Measurements from ENCODE around the gene SPPL3.
"Not testable (repeated sequence)": the region's sequence is repeated elsewhere in the genome, so short reads cannot be mapped to it uniquely, and the experiment has no call there.

Gene SPPL3

GRCh38 chr12:120737557-120738251 is 166.5 kb downstream of the SPPL3 start:
- DNase-seq (ENCODE audit: extremely low spot score, insufficient read length, low read depth) (no peak), FAIRE-seq (no peak)

DNA sequence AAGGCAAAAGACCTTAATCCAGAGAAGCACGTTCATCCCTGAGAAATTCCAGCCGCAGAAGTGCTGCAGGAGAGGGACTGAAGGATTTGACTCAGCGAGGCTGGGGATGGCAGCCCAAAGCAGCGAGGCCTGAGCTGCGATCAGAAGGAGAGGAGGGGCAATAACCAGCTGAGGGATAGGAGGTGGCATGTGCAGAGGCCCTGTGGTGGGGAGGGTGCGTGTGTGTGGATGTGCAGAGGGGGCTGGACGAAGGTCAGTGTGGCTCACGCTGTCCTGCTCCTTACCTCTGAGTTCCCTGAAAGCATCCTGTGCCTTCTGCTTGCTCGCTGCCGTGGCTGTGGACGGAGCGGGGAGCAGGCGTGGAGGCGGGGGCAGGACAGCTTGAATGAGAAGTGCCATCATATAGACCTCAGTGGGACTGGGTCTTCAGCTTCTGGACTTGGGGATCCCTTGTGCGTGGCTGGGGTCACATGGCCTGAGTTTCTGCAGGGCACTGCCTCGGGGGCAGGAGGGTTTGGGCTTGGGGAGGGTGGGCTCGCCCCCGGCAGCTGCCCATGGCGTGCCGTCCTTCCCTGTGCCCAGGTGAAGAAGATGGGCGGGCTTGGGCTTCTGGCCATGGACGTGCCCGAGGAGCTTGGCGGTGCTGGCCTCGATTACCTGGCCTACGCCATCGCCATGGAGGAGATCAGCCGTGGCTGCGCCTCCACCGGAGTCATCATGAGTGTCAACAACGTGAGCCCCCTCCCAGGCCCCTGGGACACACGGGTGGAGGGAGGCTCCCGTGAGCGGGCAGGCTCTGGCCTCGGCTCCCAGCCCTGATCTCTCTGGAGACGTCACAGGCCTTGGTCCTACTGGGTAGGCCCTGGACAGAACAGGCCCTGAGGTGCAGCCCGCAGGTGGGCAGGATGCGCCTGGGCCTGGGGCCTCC is 167.5 kb downstream of the SPPL3 start:
- no peak for FAIRE-seq
- DNase-seq (ENCODE audit: extremely low spot score, insufficient read length, low read depth) = no peak

GRCh38 chr12:120735181-120735580 is 169.0 kb downstream of the SPPL3 start:
- no peak for FAIRE-seq
- no peak for DNase-seq (ENCODE audit: extremely low spot score, insufficient read length, low read depth)

DNA sequence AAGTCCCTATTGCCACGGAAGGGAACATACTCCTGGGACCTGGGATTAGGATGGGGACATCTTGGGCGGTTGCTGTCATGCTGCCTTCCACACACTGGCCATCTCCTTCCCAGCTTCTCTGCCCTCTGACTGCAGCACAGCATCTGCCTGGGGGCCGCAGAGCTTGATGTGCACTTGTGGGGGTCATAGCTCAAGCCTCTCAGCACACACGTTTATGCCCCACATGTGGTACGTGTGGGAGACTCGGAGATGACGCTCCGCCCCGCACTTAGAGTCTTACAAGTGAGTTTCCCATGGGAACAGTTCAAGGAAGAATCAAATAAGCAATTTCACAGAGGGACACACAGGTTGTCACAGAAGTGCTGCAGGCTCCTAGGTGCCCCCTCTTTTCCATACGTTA is 169.9 kb downstream of the SPPL3 start:
- FAIRE-seq (no peak), DNase-seq (ENCODE audit: extremely low spot score, insufficient read length, low read depth) (no peak)

DNA sequence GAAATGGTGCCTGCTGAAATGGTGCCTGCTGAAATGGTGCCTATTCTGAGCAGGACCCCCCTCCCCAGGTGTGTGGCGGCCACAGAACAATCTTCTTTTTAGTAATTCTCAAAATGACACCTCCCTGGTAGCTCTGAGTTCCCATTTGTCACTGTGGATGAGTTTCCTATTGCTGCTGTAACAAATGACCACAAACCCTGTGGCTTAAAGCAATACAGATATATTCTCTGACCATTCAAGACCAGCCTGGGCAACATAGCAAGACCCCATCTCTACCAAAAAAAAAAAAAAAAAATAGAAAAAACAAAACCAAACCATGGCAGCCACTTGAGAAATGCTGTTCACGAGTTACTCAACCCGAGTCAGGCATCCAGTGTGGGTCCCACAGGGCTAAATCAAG is 170.6 kb downstream of the SPPL3 start:
- DNase-seq (ENCODE audit: extremely low spot score, insufficient read length, low read depth) (no peak), FAIRE-seq (no peak)

DNA sequence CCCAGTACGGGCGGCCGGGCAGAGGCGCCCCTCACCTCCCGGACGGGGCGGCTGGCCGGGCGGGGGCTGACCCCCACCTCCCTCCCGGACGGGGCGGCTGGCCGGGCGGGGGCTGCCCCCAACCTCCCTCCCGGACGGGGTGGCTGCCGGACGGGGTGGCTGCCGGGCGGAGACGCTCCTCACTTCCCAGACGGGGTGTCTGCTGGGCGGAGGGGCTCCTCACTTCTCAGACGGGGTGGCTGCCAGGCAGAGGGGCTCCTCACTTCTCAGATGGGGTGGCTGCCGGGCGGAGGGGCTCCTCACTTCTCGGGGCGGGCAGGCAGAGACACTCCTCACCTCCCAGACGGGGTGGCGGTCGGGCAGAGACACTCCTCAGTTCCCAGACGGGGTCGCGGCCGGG is 172.0 kb downstream of the SPPL3 start:
- not testable (repeated sequence) for DNase-seq (ENCODE audit: extremely low spot score, insufficient read length, low read depth); FAIRE-seq

DNA sequence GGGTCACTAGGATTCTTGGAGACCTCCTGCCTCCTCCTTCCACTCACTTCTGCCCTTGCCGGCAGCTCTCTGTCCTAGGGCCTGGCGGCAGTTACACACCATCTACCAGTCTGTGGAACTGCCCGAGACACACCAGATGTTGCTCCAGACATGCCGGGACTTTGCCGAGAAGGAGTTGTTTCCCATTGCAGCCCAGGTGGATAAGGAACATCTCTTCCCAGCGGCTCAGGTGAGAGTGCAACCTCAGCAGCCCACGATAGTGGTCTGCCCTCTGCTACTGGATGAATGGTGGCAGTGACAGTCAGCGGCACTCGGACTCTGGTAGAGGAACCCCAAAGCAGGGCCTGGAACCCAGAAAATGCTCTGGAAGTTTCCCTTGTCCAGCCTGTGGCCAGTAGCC is 177.2 kb downstream of the SPPL3 start:
- FAIRE-seq (no peak), DNase-seq (ENCODE audit: extremely low spot score, insufficient read length, low read depth) (no peak)

DNA sequence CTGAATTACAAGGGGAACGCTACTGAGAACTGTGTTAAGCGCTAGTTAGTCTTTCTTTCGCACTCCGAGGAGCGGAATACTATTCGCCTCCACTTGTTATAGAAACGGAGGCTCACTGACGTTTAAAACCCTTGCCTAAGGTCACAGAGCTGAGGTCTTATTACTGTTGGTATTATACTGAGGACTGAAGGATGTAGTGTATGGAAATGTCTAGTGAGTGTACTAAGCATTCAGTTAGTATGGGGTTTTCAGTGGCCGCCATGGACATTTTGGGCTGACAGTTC is 177.7 kb downstream of the SPPL3 start:
- FAIRE-seq (no peak), DNase-seq (ENCODE audit: extremely low spot score, insufficient read length, low read depth) (no peak)

DNA sequence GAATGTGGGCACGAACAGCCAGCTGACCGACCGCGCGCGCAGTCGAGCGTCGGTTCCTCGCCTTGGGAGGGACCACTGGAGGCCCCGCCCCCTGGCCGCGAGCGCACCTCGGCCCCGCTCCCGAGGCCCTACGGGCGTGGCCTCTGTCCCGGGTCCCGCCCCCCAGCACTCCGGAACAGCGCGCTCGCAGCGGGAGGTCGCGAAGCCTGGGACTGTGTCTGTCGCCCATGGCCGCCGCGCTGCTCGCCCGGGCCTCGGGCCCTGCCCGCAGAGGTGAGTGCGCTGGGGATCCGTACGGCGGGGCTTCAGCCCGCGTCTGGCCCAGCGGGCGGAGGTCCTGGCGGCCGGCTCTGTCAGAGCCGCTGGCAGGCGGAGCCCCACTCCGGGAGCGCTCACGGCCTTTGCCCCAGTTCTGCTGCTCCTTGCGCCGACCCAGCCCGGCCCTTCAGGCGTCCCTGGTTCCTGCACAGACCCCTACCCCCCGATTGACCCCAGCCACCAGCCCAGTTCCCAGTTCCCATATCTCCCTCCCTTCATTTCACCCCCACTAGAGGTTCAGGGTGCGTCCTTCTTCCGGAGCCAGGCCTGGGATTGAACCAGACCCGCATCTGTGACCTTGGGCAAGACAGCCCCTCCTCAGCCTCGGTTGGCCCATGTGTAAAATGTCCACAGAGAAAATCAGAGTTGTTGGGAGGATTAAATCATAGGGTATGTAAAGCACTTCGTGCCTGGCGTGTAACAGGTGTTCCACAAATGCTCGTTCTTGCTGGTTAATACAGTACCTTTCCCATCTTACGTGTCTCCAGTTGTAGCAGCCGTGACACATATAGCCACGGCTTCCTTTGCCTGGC is 178.3 kb downstream of the SPPL3 start, which contains the start of gene ACADS:
Gene ACADS, plus strand, starts transcription at position 168 of the 851 bp plus-strand sequence. Its CDS starts 60 bp downstream, at position 228.
- DNase-seq (ENCODE audit: extremely low spot score, insufficient read length, low read depth) (peak; percentile 99), FAIRE-seq (peak; percentile 87)

GRCh38 chr12:120725151-120725658 is 179.0 kb downstream of the SPPL3 start:
- FAIRE-seq = no peak
- DNase-seq (ENCODE audit: extremely low spot score, insufficient read length, low read depth) = no peak

DNA sequence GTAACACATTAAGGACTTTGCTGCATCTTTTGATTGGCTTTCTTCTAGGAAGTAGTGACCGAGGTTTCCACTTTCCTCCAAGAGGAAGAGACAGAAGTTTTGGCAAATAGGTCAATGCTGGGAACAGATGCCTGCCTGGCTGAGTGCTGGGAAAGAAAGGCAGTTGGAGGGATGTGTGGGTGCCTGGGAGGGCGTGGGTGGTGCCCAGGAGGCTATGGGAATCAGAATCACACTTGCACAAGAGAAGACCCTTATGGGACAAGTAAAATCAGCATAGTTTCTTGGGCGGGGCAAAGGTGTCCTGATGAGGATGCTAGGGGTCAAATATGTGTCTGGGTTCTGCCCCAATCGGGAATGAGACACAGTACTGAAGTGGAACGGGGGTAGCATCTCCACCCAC is 179.4 kb downstream of the SPPL3 start:
- DNase-seq (ENCODE audit: extremely low spot score, insufficient read length, low read depth) (no peak), FAIRE-seq (no peak)

DNA sequence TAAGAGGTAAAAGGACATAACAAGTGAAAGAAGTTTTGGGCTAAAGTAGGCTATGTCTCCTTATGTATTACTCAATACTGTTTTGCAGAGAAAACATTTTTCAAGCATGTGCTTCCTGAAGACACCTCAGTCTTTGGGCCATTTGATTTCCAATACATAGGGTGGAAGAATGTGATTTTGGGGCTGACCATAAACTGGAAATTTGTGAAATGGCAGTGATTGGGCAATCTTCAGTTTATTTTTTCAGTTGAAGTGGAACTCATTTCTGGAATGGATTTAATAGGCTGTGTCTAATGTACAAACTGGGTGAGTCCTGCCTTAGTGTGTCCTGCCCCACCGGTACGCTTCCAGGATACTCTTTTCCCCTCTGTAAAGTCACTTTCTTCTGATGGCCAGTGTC is 181.4 kb downstream of the SPPL3 start:
- no peak for DNase-seq (ENCODE audit: extremely low spot score, insufficient read length, low read depth)
- FAIRE-seq = no peak

- FAIRE-seq (peak; percentile 38), DNase-seq (ENCODE audit: extremely low spot score, insufficient read length, low read depth) (no peak)
Observed at GRCh38 chr12:120721866-120722265, 182.3 kb downstream of the SPPL3 start.

DNA sequence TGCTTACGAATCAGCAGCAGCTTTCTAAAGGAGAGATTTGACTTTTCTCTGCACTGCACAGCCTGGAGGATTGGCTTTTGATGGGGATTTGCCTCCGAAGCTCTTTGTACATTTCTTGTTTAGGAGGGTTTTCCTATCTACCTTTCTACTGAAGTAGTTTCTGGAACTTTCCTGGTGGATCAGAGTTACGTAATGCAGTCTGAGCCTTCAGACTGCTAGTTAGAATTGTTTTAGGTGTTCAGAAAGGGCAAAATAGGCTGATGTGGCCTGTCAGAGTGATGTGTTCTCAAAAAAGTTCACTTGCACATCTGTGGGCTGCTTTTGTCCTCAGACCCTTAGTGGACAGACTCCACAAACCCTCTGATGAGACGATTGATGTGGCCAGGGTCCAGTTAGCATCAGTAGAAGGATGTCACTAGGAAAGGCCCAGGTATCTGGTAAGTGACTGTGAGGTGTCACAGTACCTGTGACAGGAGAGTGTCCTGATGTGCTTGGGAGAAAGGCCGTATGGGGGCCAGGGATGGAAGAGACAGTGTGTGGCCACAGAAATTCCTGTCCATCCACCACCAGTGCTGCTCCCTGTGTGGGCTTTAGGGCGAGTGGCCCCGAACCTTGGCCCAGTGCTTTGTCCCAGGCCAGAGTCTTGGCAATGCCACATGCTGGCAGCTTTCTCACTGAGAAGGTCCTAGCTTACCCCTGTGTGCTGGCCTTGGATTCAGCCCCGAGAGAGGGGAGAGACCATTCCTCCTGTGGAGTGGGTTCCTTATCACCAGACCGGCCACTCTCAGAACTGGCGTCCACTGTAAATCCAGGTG is 183.0 kb downstream of the SPPL3 start:
- no peak for FAIRE-seq
- DNase-seq (ENCODE audit: extremely low spot score, insufficient read length, low read depth) = no peak

DNA sequence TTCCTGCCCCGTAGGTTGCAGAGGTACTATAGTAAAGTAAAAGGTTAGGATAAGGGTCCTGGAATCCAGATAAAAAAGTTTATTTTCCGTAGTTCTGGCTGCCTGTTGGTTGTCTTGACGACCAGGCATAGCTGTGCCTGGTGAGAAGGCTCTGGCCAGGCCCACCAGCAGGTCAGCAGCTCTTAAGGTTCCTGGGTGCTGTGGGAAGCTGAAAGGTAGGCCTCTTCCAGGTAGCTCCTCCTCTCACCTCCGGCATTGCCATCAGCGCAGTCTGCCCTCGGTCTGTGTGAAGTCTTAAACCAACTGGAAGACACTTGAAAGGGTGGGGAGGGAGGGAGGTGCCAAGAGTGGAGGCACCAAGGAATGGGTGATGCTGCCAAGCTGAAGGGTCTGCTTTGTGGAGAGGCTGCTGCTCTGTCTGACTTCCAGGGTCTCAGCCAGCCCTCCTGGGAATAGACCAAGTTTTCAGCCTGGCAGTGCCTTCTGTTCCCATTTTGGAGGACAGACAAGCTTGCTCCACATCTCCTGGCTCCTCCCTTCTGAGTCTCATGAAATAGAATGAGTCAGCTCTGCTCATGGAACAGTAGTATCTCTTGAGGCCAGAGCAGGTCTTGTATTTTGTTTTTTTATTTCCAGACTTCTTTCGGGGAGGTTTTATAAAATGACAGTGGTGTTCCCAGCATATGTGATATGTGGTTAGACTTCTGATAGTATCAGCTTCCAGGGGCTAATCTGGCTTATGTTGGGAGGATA is 183.7 kb downstream of the SPPL3 start:
- DNase-seq (ENCODE audit: extremely low spot score, insufficient read length, low read depth) (no peak), FAIRE-seq (no peak)

DNA sequence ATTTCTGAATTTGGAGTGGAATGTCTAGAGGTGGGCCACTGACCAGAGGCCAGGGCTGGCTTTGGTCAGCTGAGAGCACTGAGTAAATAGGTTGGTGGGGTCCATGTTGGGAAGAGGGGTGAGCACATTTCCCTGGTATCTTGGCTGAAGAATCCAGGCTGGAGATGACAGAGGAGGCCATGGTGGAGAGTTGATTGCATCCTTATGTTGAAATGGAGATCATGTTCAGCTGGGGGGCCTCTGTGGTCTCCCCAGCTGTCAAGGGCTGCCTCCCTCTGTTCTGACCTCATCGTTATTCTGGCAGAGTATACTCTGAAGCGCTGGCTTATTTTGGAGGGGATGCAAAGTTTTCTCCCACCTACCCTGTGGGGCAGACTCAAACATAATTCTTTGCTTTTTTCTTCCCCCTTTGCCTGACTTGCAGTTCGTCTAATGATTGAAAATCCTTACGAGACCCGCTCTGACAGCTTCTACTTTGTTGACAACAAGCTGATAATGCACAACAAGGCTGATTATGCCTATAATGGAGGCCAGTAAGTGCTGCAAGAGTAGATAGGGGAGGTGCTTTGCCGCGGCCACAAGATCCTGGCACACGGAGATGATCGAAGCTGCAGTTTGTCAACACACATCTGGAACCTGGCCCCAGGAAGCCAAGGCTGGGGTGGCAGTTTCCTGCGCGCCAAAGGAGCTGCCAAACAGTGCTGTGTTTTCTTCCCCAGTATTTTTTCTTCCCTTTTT is 184.5 kb downstream of the SPPL3 start:
- FAIRE-seq (no peak), DNase-seq (ENCODE audit: extremely low spot score, insufficient read length, low read depth) (no peak)

- DNase-seq (ENCODE audit: extremely low spot score, insufficient read length, low read depth) = no peak
- FAIRE-seq = peak; percentile 93
Observed at GRCh38 chr12:120719072-120719471, 185.1 kb downstream of the SPPL3 start.

DNA sequence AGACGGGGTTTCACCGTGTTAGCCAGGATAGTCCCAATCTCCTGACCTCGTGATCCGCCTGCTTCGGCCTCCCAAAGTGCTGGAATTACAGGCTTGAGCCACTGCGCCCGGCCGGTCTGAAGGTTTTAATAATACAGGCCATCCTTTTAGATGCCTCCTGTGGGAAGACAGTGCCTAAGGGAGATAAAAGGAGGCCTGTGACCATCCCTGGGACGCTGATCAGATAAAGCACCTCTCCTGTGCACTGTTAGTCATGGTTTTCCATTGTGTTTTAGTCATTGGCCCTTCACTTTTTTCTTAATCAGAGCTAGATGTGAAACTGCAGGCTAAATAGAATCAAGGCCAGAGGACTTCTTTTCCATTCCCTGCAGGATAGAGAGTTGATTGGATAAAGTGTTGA is 186.1 kb downstream of the SPPL3 start:
- no peak for DNase-seq (ENCODE audit: extremely low spot score, insufficient read length, low read depth)
- no peak for FAIRE-seq

Data from GM18507 (cell line).